HG03066 (cell line): ENCODE measurements around the gene VGLL4.

Source experiments
- ATAC-seq: cut with Tn5 transposase; IDR thresholded peaks from one replicate; pipeline ENCODE4 v1.9.1; 2021; ENCODE audit warnings: low read depth; ENCODE audit not compliant: unreplicated experiment

VGLL4 gene

DNA sequence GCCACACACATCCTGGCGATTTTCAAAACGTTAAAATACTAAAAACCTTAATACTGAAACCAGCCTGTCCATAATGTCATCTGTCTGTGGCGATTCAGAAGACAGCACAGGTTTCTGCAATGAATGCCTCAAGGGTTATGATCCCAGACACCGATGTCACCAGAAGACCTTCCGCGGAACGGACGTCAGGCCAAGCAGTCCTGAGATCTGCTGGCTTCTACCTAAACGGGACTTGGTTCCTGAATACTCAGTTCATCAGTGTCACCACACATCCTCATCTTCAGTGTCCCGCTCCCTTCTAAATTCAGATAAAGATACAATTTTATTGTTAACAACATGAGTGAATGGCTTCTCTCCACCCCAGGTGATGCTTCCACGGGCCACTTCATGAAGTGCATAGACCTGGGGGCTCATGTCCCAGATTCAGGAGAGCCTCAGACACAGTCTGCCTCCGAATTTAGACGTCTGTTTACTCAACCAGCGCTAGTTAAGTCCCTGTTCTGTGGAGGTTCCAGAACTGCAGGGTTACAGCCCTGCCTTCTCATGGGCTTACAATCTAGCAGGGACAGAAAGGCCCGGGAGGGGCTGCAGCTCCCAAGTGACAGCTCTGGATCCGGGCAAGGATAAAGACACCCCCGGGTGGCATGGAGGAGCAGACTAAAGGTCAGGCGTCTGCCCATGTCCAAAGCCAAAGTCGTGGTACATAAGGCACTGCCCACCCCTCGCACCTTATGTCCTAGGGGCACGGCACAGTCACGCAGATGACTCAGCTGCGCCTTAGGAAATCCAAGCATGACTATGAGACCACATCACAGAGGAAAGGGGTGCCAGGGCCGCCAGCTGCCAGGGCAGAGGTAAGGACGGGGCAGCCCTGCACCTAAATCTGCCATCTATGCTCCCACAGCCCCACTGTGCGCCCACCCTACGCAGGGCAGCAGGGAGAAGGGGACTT is 75.9 kb downstream of the VGLL4 start:
- ATAC-seq: no peak

DNA sequence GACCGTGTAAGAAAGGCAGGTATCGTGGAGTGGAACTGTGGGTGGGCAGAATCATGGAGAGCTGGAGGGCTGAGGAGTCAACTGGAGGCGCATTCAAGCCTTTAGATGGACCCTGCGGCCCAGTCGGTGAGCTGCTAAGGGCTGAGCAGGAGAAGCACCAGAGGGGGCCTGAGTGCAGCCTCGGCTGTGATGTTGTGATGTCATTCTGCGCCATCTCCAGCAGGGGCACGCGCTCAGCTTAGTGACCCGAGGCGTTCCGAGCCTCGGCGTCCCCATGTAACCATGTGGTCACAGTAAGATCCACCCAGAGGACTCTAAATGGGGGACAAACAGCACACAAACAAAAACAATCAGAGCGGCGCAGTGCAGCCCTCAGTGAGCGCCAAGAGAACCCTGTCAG is 76.8 kb downstream of the VGLL4 start:
- ATAC-seq: no peak

DNA sequence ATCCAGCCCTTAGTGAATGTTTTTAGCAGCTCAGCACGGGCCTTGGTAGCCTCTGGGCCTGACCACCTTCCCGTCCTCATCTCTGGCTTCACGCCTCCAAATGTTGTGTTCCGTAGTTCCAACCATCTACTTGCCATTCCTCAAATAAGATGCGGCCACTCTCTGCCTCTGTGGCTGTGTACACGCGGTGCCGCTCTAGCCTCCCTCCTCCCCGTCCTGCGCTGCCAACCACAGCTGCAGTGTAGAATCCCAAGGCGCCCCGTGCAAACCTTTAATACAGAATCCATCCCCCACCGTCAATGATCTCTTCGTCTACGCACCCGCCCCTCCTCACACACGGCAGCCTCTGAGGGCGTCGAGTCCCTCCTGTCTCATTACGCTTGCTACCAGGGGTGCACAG is 77.2 kb downstream of the VGLL4 start:
- no peak for ATAC-seq

DNA sequence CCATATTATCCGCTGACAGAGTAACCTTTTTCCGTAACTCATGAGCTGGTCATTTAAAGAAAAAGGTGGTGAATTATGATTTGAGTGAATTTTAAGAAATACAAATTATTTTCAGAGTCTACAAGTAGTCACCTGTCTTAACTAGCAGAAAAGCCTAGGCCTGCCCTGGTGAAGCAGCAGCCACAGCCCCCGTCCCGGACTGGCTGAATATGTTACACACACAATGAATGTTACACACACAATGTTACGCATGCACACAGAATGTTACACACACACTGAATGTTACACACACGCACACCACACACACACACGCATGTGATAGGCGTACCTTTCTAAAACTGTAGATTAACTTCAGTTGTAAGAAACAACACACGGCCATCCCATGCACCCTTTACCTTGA is 77.8 kb downstream of the VGLL4 start:
- ATAC-seq: no peak

DNA sequence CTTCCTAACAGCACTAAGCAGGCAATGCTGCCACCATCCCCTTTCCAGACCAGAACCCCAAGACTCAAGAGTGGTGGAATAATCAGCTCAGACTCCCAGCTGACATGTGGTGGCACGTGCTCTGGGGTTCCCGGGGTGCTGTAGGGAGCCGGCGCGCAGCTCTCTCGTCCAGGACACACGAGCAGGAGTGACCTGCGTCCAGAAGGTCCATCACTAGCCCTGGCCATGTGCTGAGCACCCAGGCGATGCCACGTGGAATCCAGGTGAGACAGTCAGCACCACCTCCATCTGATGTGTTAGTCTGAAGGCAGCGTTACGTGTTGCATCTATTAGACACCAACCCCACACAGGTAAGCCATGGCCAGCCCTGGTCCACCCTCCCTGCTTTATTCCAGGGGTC is 78.2 kb downstream of the VGLL4 start:
- no peak for ATAC-seq

DNA sequence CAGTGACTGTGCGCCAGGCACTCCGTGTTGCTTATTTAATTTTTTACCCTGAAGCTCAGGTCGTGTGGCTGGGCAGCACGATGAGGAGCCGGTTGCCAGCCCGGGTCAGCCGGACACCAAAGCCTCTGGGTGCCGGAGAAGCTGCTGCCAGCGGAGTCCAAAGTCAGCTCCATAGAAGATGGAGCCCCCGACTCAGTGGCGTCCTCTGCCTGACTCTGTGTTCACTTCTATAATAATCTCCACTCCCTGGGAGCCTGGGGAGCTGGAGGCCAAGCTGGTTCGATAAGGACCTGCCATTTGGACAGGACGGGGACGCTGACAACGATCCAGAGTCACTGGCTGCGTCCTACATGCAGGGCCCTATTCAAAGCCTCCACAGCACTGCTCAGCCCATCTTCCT is 78.6 kb downstream of the VGLL4 start:
- no peak for ATAC-seq

DNA sequence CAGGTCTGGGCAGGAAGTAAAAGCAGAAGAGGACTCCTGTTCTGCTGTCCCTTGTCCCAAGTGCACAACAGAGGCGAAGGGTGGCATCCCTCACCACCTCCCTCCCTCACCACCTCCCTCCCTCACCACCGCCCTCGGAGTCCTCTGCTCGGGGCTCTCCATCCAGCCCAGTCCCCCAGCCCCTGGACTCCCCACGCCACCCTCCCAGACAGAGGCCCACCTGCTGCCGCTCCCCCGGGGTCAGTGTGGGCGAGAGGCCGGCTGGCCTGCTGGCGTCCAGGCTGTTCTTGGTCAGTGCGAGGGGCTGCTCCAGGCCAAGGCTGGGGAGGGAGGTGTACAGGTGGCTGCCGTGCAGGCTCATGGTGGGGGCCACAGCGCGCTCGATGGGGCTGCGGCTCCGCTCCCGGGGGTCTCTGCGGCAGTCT is 79.1 kb downstream of the VGLL4 start:
- ATAC-seq: no peak

DNA sequence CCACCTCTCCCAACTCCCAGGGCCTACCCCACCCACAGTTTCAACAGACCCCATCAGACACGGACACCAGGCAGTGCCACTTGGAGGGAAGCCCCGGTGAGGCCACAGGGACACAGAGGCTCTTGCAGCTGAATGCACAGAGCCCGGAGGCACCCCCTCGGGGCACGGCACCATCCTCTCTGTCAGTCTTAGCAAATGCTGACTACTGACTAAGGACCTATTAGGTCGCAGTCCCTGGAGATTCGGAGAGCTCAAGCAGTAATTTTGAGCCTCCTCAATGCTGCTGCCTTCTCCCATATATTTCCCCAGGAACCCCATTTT is 79.9 kb downstream of the VGLL4 start:
- ATAC-seq: no peak

DNA sequence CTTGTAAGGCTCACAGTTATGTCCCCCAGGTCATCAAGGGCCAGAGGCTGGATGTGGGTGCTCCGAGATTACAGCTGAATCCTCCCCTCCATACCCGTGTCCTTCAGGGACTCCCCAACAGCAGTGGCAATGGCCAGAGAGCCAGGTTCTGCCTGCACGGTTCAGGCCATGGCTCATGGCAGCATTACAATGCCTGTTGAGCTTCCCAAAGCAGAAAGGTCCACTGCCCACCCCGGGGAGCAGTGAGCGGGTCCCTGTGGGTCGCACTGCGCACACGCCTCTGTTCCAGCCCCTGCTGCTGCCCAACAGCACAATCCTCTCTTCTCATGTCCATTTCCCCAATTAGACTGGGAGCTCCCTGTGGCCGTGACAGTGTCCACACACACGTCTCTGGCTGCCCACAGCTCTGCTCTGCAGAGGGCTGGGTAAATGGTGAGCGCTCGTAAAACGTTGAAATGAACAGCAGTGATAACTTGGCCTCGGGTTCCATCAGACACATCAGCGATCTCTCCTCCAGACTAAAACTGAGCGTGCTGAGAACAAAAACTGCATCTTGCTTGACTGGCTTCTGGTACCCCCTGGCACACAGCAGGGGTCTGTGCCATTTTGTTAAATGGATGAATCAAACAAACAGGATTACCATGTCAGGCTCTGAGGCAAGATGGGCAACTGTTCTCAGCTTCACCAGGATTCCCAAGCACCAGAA is 80.4 kb downstream of the VGLL4 start:
- ATAC-seq: no peak

DNA sequence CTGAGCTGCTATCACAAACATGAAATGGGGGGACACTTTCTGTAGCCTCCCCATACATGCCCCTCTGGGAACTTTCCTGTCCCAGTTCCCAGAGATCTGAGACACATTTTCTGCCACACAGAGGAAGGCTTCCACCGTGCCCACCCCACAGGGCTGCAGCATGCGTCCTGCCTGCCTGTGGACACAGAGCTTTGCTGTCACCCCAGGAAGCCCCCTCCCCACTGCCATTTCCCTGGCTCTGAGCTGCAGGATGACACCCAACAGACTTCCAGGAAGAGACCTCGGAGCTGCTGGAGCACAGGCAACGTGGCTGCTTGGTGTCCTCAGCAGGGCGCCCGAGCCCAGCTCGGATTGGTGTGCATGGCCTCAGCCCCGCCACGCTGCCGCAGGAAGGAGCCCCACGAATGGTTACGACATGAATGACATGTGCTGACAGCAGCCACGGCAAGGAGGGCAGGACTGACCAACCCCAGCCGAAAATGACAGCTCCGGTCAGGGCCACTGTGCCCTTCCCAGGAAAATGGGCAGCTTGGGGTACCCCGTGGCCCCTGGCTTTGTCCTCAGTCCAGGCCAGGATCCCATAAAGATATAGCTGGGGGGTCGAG is 81.3 kb downstream of the VGLL4 start:
- ATAC-seq: no peak

DNA sequence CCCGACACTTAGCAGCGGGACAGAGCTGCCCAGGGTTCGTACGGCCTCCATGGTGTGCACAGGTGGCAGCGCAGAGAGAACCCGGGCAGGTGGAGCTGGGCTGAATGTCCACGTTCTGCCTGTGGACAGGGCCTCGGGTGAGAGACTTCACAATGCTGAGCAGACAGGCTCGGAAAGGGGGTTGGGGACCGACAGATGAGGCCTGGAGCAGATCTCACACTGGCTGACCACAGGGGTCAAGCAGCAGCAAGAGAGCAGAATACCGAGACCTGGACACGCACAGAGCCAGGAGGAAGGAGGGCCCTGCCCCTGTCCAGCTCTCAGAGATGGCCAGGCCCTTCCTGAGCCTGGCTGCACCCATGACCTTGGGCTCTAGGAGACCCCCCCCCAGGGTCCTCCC is 83.0 kb downstream of the VGLL4 start:
- no peak for ATAC-seq

DNA sequence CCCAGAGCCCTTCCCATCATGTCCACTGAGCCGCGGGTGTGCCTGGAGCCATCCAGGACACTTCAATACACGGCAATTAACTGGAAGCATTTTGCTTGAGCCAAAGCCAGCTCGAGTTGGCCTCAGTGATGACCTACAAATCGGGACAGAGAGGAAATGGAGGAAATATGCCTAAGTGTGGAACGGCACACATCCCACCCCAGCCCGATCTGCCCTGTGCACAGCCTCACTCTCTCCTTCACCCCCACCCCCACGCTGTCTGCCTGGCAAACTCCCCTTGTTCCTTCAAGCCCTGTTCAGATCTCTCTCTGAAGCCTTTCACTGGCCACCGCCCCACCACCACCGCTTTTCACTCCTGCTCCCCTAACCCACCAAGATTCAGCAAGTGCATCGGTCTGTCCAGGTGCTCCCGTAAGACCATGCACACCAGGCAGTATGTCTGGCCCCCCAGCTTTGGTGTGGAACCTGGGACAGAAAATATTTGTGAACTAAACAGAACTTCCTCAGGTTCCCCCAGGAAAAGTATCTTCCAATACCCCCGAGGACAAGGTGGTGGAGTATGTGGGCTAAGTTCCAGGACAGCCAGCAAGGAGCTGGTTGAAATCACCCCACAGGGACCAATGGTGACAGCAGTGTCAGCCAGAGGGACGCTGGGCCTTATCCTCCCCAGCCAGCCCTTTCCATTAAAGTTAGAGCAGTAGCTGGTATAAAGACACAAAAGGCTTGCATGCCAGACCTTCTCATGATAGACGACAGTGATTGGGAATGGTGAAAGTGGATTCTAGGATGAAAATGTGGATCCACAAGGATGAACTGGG is 83.7 kb downstream of the VGLL4 start:
- no peak for ATAC-seq

DNA sequence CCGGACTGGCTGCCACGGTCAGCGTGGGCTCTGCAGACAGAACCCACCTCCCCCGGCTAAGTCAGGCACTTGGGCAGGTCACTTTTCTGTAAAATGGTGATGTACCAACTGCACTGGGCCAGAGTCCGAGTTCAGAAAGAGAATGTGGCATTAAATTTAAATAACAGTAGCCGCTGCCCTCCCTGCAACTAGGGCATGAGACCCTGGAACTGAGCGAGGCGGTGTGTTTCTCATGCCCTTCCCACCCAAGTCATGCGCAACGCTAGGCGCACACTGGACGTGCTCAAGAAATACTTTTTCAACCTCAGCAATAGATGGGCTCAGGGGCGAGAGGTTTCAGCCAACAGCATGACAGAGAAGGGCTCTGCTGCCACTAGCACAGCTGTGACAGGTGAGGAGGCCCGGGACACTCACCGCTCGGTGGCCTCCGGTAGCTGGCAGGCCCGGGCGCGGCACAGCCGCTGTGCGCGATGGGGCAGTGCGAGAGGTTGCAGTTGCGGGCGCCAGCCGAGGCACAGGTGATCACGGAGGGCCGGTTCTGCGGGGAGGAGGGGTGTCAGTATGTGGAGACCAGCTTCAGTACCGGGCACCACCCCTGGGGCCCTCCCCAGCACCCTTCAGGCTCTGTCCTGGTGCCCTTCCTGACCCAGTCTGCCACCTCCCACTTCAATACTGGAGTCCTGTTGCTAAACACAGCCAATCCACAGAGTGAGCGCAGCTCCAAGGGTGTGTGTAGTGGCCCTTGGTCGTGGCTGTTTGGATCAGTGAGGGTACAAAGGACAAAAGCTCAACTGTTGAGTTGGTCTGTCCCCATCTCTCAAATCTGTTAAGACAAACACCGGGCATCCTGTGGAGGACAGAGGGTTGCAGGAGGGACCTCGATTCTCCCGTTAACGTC is 84.5 kb downstream of the VGLL4 start:
- ATAC-seq: no peak

DNA sequence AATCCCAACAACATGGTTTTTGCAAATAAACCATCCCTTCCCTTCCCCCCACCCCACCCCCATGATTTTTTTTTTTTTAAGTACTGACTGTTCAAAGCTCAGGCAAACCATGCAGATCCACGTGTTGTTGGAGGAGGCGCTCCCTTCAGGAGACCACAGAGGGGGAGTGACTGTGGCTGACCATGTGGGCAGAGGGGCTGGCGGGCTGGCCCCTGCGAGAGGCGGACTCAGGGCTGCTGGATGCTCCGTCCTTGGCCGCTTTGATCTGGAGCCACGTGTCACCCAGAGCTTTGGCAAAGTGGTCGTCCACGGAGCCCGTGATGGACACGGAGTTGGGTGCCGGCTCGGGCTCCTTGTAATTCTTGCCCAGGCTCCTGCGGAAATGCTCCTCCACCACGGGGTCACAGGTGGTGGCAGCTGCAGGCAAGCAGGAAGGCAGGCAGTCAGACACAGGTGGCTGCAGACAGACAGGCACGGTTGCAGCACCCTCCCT is 85.3 kb downstream of the VGLL4 start:
- ATAC-seq: no peak

DNA sequence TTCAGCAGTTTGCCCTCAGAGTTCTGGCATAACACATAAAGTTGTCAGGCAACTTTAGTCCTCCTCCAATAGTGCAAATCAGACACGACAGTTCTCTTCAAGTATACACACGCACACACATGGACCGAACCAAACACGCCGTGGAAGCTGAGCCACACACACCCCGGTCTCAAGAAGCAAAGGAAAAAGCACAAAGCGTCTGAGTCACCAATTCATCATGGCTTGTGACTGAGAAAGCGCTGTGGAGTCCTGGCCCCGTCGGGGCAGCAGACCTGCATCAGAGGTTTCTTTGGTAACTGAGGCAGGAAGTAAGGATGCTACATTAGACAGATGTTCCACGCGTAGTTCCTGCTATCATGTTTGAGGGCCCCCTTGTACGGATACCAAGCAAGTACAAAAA is 85.7 kb downstream of the VGLL4 start:
- no peak for ATAC-seq

DNA sequence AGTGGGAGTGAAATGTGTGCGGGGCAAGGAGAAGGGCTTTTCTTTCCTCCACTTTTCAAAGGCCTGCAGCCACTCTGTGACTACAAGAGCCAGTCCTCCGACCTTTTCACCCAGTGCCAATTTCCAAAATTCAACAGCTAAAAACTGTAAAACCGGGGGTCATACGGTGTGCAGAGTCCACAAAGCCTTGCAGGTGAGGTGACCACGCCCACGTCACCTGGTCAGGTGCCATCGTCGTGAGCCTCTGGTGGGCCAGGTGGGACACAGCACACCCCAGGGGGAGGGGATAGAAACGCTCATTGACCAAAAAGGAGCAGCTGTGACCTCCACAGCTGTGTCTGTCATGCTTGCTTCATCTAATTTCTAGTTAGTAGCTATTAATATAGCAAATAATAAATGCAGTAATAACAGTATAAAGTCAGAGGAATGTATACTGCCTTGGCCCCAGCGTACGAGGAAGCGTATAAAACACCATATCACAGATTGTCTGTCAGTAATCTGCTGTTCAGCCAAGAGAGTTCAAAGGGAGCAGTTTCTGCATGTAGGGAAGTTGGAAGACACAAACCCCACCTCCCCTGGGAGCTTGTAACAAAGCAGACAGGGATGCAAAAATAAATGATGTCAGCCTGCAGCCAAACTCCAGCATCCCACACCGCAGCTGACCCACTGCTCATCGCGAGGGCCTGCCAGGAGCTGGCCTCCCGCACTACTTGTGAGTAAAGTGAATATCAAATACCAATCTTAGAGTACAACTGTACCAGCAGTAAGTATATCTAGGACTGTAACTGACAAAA is 86.7 kb downstream of the VGLL4 start:
- no peak for ATAC-seq

DNA sequence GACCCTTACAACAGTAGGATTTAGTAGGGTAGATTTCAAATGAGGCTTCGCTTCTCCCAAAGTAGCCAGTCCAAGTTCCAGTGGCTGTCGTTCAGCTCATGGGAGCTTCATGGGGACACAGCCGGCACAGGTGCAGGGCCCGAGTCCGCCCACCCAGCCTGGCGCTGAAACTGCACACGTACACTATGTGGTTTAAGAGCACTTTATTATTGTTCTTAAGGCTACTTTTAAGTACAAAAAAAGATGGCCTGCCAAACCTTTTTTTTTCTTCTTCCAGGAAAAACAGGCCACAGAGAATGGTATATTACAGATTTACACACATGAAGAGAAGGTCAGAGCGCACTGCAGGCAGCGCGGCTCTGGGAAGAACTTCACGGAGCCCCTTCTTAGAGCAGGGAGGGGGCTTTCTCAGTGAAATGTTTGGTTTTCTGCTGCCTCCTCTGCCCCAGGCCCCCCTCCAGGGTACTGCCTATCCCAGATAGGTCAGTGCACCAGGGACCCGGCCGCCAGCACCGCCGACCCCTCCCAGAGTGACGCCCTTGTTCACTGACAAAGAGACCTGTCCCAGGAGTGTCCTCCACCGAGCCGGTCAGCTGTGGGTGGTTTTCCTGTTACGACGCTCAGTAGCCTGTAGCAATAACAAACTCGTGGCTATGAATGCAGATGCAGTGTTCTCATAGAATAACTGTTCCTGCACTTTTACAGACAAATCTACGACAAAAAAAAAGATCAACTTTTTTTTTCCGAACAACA is 87.7 kb downstream of the VGLL4 start:
- ATAC-seq: no peak

DNA sequence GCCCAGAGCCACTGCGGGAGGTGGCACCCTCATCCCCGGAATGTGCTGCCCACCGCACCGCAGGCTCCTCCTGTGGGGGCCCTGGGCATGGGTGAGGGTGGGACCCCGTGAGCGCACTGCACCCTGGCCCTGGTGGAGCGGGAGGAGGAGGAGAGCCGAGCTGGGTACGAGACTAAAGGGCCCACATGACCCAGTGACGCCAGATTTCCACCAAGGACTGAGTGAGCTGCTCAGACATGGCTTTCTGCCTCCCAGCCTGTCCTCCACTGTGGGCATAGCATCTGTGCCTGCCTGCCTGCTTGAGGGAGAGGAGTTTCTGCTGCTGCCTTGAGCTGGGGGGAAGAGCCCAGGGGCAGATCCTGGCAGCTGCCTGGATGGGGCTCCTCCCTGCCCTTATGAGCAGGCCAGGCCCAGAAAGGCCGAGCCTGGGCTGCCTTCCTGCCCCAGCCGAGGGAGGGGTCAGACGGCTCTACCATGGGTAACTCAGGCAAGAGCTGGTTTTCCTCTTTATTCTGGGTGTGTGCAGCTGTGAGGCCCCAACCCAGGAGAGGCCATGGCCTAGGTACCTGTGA is 88.4 kb downstream of the VGLL4 start:
- no peak for ATAC-seq
